ENCODE results near the gene BEGAIN.

The BEGAIN gene

DNA sequence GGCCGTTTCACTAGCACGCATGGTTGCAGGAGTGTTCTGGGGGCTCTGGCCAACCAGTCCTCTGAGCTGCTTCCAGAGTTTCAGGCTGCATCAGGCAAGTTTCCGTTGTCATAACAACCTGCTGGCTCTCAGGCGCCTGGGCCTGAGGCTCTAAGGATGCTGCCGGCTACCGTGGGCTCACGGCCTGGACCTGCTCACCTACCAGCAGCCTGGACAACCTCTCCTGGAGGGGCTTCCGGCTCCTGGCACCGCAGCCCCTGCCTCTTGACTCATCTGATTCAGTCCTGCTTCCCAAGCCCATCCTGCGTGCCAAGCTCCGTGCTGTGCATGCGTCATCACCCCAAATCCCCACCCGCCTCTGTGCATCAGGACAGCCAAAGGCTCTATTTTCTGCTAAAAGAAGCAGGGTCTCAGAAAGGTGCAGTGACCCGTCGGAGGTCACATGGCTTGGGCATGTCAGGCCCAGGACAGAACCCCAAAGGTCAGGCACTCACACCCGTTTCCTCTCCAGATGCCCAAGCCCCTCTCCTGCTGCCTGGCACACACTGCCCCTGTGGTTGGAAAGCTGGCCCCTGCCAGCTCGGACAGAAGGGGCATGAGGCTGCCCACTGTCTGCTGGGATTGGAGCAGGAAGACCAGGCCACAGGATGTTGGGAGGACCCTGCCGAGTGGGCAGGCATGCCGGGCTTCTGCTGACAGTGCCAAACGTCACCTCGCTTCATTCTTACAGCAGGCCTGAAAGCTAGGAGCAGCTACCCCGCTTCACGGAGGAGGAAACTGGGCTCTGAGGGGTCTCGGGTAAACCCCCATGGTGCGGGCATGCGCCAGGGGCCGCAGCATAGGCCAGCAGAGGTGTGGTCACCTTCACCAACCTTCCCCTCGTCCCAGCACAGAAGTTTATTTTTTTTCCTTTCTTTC lies 5.7 kb downstream of the BEGAIN start:
- no peak for DNase-seq

DNA sequence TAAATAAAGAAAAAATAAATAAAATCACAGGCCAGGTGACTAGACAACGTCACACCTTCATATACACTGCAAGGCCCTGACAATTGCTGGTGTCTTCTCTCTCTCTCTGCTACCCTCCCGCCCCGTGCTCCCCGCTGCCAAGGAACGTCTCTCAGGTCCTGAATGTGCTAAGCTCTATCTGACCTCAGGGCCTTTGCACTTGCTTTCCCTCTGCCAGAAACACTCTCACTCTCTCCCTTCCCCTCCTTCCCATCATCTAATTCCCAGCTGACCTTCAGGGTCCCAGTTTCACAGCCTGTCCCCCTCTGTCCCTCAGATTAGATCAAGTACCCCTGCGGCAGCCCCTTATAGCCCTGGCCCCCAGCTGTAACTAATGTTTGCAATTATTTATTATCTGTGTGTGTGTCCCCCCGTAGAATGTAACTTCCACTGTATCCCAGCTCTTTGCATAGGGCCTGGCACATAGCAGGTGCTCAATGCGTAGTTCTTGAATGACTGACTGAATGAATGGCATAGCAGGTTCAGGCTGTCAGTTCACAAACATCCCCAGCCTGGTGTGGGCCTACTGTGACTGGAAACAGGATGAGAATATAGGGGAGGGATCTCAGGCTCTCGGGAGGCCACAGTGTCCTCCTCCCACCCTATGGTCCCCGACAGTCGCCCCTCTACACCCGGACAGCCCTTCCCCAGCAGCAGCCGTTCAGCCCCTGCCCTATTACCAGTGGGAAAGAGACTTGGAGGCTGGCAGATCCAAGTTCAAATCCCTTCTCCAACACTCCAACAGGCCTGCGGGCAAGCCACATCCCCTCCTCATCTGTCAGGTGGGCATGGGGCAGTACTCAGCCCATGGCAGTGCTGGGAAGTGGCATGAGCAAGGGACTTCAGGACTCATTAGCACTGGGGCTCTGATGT lies 6.6 kb downstream of the BEGAIN start:
- DNase-seq: no peak

DNA sequence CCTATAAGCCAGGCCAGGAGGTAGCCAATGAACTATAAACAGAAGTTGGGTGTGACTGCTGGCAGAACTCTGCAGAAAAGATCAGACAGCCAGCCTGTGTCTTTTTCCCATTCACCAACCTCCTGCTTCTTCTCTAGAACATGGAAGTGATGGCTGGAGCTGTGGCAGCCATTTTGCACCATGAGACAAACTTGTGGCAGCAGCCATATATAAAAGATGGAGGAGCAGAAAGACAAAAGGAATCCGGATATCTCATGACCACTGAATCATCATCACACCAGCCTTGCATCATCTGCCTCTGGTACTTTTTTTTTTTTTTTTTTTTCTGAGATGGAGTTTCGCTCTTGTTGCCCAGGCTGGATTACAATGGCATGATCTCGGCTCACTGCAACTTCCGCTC lies 8.7 kb downstream of the BEGAIN start:
- no peak for DNase-seq

DNA sequence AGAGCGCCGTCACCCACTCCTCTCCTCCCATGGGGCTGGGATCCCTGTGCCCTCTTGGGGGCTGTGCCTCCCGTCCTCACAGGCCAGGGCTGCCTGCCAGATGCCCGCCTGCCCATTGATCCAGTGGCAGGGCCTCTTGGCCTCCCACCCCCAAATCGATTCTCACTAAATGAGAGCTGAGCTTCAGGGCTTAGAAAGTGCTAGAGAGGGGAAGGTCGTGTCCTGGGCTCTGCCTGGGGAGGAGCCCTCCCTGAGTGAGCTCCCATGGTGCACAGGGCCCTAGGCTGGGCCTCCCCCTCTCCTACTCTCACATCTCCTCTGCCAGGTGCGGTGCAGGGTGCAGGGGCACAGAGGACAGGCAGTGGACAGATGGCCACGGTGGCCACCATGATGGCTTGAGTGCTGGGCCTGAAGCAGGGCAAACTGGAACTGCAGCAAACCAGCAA lies 9.2 kb downstream of the BEGAIN start:
- DNase-seq: no peak

DNA sequence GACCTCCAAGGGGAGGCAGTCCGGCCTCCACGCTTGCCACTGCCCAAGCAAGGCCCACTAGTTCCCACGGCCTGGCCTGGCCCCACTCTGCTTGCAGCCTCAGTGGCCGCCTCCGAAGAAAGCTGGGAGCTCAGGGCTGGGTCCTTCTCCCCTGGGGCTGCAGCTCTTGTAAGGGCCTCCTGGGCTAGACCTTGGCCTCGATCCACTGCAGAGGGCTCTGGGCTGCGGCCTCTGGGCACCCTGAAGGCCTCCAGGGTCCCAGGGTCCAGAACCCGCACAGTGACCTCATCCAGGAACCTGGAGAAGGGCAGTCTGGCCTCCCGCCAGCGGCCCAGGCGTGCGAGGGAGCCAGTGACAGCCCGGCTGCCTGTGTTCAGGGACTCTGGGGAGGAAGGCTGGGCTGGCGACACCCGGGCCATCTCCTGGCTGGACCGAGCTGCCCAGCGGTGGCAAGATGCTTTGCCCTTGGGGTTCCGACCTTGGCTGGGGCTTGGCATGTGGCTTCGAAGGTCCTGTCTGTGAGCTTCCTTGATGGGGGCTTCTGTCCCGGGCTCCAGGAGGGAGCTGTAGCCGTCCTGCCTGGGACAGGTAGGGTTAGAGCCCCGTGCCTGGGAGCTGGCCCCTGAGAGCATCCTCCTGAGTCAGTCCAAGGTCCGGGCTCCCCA lies 9.8 kb downstream of the BEGAIN start:
- no peak for DNase-seq

DNA sequence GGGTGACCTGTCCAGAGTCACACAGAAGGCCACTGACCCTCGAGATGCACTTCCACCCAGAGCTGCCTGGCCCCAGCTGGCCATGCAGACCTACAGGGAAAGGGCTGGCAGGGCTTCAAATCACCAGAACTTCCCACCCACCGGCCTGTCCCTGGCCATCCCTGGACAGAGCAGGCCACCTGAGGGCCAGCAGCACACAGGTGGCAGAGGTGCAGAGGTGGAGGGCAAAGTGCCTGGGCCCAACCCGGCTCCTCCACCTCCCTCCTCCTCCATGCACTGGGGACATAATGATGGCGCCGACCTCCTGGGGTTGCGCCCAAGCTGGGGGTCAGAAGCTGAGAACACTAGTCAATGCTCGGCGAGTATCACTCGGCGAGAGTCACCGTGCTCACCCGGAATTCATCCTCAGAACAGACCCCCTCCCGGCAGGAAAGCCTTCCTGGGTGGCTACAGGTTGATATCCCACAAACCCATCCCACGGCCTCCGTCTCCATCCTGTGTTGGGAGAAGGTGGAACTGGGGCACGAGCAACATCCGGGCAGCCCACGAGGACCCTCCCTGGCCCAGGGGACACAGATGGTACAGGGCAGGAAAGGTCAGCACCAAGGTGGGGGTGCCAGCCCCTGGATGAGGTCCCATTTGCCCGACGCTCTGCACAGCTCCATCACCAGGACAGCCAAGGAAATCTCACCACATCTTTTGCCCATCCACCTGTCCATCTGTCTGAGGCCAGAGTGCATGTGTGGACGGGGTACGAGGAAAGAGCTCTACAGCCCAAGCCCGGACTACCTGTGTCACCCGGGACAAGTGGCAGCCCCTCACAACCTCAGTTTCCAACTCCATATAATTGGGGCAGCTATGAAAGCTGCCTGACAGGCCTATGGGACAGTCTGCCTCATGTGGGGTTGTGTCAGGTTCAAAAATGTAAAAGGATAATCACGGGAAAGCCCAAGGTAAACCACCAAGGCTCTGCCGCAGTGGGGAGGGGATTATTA lies 10.8 kb downstream of the BEGAIN start:
- DNase-seq: no peak

DNA sequence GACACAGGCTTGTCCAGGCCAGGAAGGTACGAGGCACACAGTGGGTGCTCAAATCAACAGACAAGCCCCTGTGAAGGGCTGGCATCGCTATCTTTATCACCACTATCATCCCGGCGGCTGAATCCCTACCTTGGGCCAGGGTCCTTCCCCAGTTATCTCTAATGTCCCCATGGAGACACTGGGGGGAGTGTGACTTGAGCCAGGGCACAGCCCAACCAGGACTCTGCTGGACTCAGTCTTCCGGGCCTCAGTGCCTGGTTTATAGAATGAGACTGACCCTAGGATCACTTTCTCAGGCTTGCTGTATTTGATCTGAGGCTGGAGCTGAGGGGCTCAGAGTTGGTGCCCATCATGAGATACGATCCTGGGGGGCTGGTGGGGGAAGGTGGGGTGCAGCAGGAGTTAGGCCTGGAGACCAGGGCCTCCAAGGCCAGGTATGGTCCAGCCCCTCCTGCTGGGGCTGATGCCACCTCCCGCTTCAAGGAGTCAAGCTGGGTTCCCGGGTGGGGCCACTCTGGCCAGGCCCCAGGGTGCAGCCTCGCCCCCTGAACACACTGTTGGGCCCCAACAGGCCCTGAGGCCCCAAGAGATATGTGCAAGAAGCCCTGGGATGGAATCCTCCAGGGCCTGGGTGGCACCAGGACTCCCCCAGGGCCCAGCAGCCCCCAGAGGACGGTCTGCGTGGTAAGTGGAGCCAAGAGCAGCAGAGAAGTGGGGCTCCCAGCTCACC lies 11.8 kb downstream of the BEGAIN start:
- DNase-seq: no peak

DNA sequence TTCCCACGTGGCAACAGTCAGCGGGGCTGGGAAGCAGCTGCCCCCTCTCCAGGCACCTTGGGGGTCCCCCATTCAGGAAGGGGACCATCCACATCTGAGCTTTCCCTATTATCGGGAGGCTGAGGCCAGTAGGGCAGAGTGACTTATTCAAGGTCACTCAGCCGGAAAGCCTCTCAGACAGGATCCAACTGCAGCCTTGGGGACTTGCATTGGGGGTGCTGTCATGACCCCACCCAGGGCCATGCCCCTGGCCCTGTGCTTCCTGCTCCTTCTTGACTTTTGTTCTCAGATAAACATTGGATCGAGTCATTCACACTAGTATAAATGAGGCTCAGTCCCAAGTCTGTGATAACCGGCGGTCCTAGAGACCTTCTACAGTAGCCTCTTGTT lies 12.6 kb downstream of the BEGAIN start:
- no peak for DNase-seq

DNA sequence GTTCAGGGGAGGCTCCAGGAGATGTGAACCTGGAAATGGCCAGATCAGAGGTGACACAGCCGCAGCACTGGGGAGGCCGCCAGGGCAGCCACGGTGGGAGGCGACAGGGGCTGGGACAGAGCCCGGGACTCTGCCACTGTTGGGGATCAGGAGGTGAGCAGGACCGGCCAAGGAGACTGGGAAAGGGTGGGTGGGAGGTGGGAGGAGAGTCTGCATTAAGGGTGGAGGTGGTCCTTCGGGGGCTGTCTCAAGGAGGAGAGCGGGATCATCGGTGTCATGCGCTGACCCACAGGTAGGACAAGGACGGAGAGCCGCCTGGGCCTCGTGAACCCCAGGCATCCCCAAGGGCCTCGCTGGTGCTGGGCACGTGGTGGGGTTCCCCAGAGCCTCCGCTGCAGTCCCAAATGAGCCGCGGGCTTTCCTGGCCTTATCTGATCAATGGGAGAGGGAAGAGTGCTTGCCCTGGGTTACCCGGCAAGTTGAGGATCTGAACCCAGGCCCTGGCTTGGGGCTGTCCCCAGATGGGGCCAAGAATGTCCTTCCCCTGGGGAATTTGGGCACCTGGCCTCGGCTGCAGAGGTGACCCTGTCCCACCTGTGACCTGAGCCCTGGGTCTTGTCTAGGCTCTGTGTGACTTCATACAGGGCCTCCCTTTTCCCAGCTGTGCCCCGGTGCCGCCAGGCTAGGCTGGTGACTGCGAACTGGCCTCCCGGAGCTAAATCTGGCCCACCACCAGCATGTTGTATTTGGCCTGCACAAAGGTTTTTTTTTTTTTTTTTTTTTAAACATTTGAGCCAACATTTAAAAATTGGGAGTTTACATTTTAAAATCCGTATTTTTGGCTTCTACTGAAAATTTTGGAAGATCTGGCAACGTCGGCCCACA lies 13.2 kb downstream of the BEGAIN start:
- DNase-seq: no peak

DNA sequence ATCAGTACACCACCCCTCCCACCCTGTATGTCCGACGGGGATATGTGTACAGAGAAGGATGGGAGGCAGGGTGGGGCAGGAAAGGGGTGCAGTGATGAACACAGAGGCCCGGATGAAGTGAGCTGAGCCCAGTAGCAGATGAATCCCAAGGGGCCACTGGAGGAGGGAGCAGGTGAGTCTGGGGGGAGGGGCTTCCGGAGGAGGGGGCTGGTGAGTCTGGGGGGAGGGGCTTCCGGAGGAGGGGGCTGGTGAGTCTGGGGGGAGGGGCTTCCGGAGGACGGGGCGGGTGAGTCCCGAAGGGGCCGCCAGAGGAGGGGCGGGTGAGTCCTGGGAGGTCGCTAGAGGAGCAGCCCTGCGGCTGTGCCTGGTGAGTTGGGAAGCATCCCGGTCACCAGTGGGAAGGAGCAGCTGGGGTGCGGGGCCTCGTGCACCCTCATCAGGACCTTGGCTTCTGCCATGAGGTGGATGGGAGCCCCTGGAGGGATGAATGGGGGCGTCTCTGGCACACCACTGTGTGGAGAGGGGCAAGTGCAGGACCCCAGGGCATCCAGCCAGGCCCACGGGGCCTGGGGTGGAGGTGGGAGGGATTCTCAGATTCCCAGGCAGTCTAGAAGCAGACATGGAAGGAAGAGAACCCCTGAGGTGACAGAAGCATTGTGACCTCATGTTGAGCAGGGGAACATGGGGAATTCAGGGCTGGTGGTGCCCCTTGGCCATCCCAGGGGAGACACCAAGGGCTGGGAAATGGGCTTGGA lies 14.0 kb downstream of the BEGAIN start:
- no peak for DNase-seq

DNA sequence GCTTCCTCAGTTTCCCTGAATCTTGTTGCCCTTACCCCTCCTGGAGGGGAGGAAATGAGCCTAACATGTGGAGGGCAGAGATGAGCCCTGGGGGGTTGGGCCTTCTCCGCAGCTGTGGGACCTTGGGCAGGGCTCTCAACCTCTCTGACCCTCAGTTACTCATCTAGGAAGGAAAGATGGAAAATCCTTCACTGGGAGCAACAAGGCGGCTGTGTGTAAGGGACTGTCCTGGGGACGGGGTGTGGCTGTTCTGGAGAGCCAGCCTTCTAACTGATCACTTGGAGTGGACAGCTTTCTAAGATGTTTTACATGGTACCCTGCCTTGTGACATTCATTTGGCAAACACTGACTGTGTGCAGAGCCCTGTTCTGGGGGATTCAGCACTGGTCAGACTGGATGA lies 14.7 kb downstream of the BEGAIN start:
- no peak for DNase-seq

DNA sequence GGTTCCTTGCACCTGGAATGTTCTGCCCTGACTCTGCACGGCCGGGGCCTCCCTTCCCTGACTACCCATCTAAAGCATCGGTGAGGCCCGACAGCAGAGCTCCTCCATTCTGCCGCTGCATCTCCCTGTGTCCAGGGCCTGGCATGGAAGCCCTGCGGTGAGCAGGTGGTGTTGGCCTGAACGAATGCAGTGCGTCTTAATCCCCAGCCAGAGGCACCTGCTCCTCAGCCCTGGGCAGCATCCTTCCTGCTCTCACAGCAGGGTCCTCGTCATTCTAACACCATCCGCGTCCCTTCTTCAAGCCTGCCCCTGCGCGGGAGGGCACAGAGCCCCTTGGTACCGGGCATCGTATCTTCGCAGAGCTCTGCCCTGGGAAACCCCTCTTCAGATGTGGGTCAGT lies 15.4 kb downstream of the BEGAIN start:
- no peak for DNase-seq

DNA sequence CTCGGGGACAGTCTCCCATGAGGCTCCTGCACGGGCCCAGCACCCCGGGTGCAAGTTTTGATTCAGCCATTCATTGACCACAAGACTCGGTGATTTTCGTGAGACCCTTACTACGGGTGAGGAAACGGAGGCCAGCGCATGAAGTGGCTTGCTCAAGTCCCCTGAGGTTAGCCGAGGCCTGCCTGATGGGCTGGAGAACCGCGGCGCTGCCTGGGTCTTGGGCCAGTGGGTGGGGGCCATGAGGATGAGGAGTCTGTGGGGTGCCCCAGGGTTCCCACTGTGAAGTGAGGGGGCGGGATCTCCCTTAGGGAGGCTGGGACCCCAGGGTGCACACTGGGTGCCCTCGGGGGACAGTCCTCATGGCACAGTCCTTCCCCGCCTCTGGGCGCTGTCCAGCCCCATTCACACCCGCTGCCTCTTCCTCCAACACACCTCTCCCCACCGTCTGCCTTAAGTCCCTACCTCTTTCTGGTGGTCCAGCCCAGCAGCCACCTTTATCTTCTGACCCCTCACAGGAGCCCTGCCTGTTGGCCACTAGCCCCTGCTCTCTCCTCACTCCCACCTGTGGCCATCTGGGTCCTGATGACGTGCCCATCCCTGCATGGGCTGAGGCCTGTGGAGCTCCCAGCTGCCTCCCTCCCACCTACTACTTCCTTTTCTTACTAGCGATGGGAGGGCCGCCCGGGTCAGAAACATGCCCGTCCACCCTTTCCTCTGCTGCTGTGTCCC lies 16.3 kb downstream of the BEGAIN start:
- no peak for DNase-seq

DNA sequence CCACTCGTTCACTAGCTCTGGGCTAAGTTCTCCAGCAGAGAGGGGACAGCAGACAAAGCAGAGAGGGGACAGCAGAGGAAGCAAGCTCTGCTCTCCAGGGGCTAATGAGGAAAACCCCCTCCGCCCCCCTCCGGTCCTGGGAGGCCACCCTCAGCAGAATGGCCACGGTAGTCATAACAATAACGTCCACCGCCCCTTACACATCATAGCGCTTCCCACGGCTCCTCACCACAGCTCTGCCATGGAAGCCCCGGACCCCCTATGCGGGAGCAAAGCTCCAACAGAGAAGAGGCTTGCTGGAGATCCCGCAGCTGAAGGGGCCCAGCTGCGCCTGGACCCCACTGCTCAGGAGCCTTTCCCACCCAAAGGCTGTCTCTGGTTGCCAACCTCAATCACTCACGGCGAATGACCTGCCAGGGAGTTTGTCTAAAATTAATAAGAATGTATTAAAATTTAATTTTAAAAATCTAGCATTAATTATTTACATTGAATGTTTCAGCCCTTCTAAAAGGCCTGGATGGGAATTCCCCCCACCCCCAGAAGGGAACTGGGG lies 17.4 kb downstream of the BEGAIN start:
- no peak for DNase-seq

DNA sequence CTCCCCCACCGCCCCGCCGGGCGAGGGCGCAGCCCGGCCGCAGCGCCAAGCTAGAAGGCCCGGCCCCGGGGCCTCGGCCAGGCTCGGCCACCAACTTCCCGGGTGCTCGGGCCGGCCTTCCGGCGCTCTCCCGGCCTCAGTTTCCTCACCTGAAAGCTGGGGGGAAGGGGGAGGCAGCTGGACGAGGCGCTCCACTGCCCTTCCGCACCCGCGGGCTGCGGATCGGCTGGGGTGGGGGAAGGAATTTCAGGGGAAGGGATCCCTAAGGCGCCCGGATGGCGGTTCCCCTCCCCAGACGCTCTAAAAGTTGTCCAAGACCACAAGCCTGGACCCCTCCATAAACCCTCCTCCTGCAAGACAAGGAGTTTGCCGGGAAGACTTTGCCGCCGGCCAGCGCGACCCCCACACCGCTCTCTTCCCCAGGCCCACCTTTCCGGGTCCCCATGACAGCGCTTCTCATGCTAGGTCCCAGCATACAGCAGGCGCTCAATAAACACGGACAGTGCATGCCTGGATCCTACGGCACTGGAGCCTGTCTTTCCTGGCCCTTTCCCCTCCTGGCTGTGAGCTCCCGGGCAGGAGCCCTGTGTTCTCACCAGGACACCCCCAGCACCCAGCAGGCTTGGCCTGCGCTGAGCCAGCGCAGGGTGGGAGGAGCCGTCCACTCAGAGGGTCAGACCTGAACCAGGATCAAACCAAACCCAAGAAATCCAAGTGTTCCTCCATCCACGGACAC lies 18.1 kb downstream of the BEGAIN start:
- no peak for DNase-seq

DNA sequence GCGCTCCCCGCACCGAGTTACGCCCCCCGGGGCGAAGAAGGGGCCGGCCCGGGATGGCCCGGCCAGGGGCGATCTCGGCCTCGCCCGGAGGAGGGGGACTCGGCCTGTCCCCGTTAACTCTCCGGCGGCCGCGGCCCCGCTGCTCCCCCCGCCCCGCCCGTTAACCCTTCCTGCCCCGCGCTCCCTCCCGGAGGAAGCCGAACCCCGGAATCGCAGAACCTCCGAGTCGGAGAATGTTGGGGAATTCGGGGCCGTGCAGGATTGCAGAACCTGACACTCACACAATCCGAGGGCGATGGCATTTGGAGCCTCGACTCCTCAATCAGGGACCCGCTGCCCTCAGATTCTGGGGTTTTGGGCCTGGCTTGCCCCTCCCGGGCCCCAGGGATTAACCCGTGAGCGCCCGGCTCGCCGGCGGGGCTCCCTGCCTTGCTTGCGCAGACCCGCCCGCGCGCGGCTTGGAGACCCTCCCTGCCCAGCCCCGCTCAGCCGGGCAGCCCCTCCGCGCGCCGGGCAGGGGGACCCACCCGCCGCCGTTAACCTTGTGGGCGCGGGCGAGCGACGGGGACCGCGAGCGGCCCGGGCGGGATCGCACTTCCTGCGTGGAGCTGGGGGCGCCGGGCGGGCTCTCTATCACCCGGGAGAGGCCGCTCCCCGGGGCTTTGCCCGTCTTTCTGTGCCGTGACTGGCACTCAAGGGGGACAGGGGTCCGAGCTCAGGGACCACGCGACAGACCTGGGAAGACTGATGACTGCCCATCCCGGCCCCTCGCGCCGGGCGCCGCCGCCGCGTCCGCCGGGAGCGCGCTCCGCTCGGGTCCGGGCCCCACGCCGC lies 18.8 kb downstream of the BEGAIN start:
- no peak for DNase-seq

DNA sequence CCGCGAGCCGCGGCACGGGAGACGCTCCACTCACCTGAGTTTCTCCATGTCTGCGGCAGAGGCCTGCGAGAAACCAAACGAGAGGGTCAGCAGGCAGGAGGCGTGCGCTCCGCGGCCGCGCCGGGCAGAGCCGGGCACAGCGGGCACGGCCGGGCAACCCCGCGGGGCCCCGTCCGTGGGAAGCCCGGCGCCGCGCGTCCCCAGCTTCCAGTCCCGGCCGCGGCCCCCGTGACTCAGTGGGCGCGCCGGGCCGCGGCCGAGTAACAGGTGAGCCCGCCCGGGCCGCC lies 19.4 kb downstream of the BEGAIN start:
- no peak for DNase-seq

Data from CD4-positive, alpha-beta T cell treated with Interleukin-17A for 4 hours (primary cell).